RKO (cell line): ENCODE measurements around the gene DLG2.
A peak's percentile ranks its signal among the peaks of the same experiment; 100 is the strongest.
"Not testable (repeated sequence)": the region's sequence is repeated elsewhere in the genome, so short reads cannot be mapped to it uniquely, and the experiment has no call there.

Source experiments
- DNase-seq: peaks from one replicate; pipeline ENCODE4 v3.0.0-alpha.2; 2016; ENCODE audit warnings: low spot score

The DLG2 gene

DNA sequence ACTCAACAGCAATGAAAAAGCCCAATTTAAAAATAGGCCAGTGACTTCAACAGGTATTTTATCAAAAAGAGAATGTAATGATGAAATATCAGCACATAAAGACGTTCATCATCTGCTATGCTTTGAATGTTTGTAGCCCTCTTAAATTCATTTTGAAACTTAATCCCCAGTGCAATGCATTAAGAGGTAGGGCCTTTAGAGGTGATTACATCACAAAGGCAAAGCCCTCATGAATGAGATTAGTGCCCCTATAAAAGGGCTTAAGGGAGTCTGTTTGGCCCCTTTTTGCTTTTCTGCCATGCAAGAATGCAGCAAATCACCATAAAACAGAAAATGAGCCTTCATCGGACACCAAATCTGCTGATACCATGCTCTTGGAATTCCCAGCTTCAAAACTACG is 637.0 kb downstream of the DLG2 start:
- no peak for DNase-seq

- not testable (repeated sequence) for DNase-seq
Measured at GRCh38 chr11:84987686-84988187, 639.4 kb downstream of the DLG2 start.

DNA sequence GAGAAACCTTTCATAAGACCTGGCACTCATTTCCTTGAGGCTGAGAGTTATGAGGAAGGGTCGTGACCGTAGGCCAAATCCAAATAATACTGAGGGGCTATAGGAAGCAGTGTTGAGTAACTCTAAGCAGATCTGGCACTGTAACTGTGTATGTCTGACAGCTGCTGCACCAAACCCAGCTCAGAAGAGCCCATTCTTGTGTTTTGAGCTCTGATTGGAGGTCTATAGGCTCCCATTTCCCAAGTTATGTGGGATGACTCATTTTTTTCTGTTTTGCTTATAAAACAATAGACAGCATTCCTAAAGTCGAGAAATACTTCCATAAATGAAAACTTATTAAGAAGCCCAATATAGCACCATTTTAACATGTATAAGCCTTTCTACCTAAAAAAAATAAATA is 645.8 kb downstream of the DLG2 start:
- DNase-seq = no peak

DNA sequence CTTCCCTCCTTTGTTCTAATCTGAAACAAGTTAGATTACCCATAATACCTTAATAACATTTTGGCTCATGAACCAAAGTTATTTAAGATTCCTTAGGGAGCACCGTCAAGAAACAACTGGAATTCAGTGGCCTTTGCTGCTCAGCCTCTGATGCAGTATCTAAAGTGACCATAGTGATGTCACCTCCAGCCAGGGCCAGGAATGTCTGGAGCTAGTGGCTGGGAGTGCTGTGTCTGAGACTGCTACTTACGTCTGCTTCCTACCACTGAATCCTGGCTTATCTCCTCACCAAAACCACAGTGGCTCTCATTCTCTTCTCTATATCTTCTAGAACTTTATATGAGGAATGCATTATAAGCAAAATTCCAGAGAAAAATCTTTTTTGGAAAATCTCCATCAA is 658.0 kb downstream of the DLG2 start:
- DNase-seq = no peak

GRCh38 chr11:84965484-84965883 is 661.7 kb downstream of the DLG2 start:
- DNase-seq = no peak

GRCh38 chr11:84963240-84963639 is 663.9 kb downstream of the DLG2 start:
- DNase-seq = no peak

DNA sequence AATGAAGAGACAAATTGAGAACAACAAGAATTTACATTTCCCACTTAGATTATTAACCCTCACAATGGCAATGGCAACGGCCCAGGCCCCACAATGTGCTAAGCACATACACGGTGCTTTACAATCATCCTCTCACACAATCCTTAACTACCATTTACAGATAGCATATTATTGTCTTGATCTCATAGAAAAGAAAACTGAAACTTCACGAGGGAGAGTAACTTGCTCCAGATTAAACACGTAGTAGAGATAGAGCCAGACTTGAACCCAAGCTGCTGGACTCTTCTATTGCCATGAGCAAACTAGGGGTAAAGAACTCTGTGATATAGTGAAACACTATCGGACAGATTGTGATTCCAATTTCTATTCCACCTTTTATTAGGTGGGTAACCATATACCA is 665.1 kb downstream of the DLG2 start:
- DNase-seq = no peak

DNA sequence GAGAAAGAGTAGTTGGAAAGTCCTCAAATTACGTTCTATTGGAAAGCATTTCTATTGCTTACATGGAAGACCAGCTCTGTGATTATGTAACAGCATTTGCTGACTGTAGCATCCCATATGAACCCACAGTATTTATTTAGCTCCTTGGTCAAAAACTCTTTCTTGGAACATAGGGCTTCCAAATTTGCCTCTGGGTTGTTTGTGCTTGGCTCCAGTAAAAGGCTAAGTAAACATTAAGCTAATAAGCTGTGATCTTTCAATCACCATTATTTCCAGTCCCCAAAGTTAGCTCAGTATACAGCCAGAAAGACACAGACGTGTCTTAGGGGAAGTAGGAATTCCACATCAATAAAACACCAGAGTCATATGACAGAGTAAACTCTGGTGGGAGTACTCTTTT is 668.8 kb downstream of the DLG2 start:
- no peak for DNase-seq

- DNase-seq = no peak
Measured at GRCh38 chr11:84950569-84951270, 676.4 kb downstream of the DLG2 start.

GRCh38 chr11:84947970-84948580 is 679.1 kb downstream of the DLG2 start:
- no peak for DNase-seq

DNA sequence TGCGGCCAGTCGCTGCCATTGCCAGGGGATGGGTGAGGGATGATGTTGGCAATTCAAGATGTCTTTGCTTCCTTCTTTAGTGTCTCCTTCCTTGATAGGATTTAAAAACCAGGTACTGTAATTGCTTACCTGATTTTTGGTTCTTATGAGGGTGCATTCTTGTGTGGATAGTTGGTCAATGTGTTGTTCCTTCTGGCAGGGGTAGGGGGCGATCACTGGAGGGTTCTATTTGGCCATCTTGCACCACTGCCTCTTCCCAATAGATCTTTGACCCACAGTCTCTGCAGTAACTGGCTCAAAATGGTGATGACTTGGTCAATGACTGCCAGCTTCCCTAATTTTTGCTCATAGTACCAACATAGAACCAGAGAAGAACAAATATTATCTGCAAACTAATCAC is 680.1 kb downstream of the DLG2 start:
- no peak for DNase-seq

DNA sequence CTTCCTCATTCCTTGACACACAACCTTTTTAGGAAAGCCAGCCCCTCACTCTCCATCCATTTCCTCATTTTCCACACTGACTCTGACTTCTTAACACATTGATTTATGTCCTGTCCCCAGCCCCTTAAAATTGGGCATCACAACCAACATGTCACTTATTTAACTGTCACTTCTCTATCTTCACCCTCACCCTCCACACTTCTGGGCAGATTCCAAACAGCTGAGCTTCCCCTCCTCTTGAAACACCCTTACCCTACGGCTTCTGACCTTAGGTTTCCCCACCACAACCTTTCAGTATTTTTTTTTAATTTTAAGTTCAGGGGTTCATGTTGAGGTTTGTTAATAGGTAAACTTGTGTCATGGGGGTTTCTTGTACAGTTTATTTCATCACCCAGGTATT is 696.3 kb downstream of the DLG2 start:
- no peak for DNase-seq

GRCh38 chr11:84929738-84930137 is 697.4 kb downstream of the DLG2 start:
- no peak for DNase-seq

DNA sequence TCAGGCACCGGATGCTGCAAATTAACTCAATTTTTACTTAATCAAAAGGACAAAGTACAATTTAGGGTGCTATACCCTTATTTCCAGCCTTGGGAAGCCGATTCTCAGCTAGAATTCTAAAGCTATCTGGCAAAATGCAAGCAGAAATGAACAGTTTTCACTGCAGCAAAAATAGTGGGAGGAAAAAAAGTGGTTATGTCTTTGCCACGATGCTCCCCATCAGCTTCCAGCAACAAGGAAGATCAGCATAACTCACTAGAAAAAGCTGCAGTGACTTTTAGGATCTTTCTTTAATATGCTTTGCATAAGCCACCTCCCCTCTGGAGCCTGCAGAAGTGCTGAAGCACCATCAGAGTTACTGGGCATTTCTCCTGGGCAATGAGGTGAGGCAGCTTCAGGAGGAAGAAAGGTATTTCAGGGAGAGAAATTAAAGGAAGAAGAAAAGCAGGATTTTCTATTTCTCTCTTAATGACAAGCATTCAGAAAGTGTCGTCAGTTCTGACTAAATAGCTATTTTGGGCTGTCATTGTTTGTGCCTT is 702.9 kb downstream of the DLG2 start:
- DNase-seq = no peak

GRCh38 chr11:84923489-84923888 is 703.7 kb downstream of the DLG2 start:
- DNase-seq = no peak

GRCh38 chr11:84922836-84923235 is 704.3 kb downstream of the DLG2 start:
- no peak for DNase-seq

DNA sequence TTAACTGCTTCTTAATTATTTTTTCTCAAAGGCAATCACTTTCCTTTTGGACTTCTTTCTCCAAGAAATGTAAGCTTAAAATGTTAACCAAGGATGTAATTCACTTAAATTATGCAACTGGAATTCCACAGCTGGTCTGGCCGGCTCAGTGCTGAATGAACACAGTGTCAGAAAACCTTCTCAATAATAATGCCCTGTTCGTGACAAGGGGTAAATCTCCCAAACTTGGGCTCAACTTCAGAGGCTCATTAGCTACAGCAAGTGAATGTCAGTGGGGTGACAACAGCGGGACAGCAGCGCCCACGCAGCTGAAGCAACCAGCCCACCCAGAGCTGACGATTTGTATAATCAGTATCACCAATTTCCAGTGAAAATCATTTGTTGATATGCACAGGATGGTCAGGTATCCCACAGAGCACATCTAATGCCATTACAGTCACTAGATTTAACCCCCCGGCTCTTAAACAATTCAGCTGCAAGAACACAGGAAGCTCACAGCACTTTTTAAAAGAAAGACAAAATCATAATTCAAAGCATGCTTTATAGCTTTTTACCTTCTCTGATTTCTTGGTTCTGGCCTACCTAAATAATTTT is 704.8 kb downstream of the DLG2 start:
- no peak for DNase-seq

DNA sequence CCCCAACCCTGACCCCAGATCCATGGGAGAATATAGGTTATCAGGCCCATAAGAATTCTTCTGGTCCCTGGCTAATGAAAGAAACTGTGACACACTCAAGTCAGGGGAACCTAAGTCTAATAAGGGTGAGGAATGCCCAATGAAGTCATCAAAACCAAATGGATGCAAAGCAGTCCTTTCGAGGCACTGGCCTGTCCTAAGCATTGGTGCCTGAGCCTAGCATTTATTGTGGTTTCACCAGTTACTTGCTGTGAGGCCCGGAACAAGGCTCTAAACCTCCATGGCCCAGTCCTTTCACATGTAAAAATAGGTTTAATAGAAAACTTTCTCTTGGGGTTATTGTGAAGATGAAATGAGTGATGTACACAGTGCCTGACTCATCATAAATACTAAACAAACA is 712.6 kb downstream of the DLG2 start:
- no peak for DNase-seq

GRCh38 chr11:84909740-84910139 is 717.4 kb downstream of the DLG2 start:
- no peak for DNase-seq

DNA sequence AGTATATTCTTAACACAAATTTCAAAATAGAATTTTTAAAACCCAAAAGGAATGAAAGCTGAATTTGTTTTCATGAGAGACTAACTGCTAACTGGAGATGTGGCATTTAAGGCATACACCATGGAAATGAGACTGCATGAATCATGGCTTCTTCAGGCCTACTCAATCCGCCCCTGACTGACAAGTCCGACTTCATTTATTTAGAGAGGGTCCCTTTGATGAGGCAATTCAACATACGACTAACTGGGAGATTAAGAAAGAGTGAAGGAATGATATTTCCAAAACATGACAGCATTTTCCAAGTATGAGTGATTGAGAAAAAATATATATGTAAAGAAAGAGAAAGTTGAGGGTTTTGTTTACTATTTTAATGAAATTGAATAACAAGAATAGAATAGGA is 720.1 kb downstream of the DLG2 start:
- peak; percentile 34 for DNase-seq

DNA sequence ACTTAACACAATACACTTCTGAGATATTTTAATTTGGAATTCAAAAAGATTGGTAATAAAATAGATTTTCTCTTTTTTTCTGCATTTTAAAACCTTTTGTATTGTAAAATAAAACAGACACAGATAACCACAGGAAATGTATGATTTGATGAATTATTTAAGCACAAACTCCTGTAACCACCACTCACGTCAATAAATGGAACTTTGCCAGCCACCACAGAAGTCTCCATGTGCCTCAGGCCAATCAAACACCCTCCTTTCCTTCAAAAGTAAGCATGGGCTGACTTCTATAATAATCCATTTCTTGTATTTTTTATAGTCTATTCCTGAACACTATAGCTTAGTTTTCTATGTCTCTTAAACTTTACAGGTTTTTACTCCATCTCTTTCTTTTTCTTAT is 721.7 kb downstream of the DLG2 start:
- DNase-seq = no peak

DNA sequence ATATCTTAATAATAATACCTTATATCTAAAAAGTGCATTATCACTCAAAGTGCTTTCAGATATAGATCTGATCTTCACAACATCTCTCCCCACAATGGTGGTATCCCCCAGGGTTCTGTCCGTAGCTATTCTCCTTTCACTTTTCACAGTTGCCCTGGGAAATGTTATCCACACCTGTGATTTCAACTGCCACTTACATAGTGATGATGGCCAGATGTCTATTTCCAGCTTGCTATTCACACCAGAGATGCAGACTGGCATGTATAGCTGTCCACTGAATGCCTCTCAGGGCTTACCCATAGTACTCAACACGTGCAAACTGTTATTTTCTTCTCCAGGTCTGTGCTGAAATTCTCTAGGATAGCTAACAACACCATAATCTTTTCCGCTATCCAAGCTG is 724.7 kb downstream of the DLG2 start:
- no peak for DNase-seq

DNA sequence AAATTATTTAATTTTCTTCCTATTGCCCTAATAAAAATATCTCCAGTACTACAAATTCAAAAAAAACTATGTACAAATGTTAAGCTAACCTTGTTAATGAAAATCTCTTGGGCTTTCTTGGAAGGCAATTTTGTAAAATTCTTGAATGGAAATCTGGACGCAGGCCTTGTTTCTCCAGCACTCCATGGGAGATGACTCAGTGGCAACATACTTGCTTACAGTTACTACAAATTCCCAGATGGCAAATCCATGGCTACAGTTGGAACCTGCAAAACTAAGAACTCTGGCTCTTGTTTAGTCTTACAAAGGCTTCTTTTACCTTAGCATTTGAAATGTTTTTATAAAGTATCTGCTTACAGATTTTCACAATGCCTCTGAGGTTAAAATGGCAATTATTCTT is 725.2 kb downstream of the DLG2 start:
- DNase-seq = no peak
